ENCODE measurements around the gene ARL2BP. TPM values are rescaled to one million over a fixed set of nuclear protein-coding genes. Genes with fewer than 3 reads are reported as not detected.
"Not testable (repeated sequence)": the region's sequence is repeated elsewhere in the genome, so short reads cannot be mapped to it uniquely, and the experiment has no call there.

Gene ARL2BP
- total RNA-seq, 1 experiment from 2014 or later = 33.1 TPM

DNA sequence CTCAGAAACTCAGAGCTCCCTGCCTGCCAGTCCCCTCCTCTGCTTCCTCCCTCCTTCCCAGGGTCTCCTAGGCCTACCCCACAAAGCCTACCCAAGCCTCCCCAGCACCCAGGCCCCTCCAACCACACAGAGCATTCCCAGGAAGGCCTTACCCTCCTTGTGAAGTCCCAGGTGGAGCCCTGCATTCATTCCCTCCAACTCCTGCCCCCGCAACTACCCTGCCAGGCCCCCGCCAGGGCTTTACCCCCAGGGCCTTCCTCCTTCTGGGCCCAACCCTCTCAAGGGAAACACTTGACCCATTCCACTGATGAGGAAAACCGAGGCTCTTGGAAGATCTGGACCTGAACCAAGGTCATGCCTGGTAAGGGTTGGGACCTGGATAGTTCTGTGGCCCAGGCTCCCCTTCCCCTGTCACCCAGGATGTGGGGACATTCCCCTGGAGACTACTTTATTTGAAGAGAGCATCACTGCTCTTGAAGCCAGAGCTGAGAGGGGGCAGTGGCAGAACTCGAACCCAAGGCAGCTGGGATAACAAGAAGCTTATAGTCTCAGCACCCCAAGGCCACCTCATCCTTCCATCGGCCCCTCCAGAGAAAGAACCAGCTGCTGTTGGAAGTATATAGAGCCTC lies 26.9 kb downstream of the ARL2BP start:
- Histone ChIP-seq H3K9me3 (ENCODE audit: low read depth, low read length, poor library complexity, severe bottlenecking) (no peaks in the 10 kb centered on the region), H3K27ac (ENCODE audit: low read depth, low read length, poor library complexity, severe bottlenecking) (no peak overlapping the region), H3K27me3 (replicated peaks; ENCODE audit: insufficient read depth, low read depth, low read length, poor library complexity) (no peaks in the 10 kb centered on the region), H3K4me3 (ENCODE audit: low read depth, low read length, poor library complexity, severe bottlenecking) (no peak overlapping the region), H3K4me1 (ENCODE audit: insufficient read depth, low read length, poor library complexity, severe bottlenecking) (no peaks in the 10 kb centered on the region), H3K36me3 (ENCODE audit: insufficient read depth, low read length, poor library complexity, severe bottlenecking) (no peaks in the 10 kb centered on the region)
- BruUV-seq (replicated peaks) = no TSS peak
- ChIA-PET POLR2A (ENCODE audit: low non-redundant PET) (no interaction called here), CTCF (no interaction called here)
- TF ChIP-seq EZH2 (IDR thresholded peaks at IDR 0.05; ENCODE audit: borderline replicate concordance, low read depth, low read length, poor library complexity, severe bottlenecking) = no peak
- TF ChIP-seq, protein P1, sequence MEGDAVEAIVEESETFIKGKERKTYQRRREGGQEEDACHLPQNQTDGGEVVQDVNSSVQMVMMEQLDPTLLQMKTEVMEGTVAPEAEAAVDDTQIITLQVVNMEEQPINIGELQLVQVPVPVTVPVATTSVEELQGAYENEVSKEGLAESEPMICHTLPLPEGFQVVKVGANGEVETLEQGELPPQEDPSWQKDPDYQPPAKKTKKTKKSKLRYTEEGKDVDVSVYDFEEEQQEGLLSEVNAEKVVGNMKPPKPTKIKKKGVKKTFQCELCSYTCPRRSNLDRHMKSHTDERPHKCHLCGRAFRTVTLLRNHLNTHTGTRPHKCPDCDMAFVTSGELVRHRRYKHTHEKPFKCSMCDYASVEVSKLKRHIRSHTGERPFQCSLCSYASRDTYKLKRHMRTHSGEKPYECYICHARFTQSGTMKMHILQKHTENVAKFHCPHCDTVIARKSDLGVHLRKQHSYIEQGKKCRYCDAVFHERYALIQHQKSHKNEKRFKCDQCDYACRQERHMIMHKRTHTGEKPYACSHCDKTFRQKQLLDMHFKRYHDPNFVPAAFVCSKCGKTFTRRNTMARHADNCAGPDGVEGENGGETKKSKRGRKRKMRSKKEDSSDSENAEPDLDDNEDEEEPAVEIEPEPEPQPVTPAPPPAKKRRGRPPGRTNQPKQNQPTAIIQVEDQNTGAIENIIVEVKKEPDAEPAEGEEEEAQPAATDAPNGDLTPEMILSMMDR (conservative IDR thresholded peaks at IDR 0.05; ENCODE audit: low read depth, low read length) = no peak
- no peak for DNase-seq (ENCODE audit: low spot score)
- intact Hi-C loops (cut with micrococcal nuclease; ENCODE audit: unreplicated experiment) = no loop called here

DNA sequence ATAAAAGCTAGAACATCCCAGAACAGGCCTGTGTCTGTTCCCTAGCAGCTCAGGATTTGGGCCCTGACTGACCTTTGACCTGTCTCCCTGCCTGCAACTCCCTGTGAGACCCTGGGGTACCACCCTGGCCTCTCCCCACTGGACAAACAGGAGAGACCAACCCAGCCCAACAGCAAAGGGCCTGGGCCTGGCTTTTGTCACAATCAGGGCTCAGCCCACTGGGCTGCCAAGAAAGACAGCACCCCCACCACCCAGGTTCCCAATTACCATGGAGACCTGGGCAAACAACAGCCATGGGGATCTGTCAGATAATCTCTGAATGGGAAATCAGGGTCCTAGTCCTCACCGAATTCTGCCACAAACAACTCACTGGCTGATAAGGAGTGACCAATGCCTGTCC lies 28.3 kb downstream of the ARL2BP start:
- Histone ChIP-seq H3K4me3 (ENCODE audit: low read depth, low read length, poor library complexity, severe bottlenecking) (no peak overlapping the region), H3K27me3 (replicated peaks; ENCODE audit: insufficient read depth, low read depth, low read length, poor library complexity) (no peaks in the 10 kb centered on the region), H3K36me3 (ENCODE audit: insufficient read depth, low read length, poor library complexity, severe bottlenecking) (no peaks in the 10 kb centered on the region), H3K4me1 (ENCODE audit: insufficient read depth, low read length, poor library complexity, severe bottlenecking) (no peaks in the 10 kb centered on the region), H3K27ac (ENCODE audit: low read depth, low read length, poor library complexity, severe bottlenecking) (no peak overlapping the region), H3K9me3 (ENCODE audit: low read depth, low read length, poor library complexity, severe bottlenecking) (no peaks in the 10 kb centered on the region)
- no peak for DNase-seq (ENCODE audit: low spot score)
- TF ChIP-seq, protein P1 (conservative IDR thresholded peaks at IDR 0.05; ENCODE audit: low read depth, low read length) = no peak
- no peak for TF ChIP-seq EZH2 (IDR thresholded peaks at IDR 0.05; ENCODE audit: borderline replicate concordance, low read depth, low read length, poor library complexity, severe bottlenecking)
- intact Hi-C loops (cut with micrococcal nuclease; ENCODE audit: unreplicated experiment) = no loop called here
- POLR2A ChIA-PET (ENCODE audit: low non-redundant PET) = no interaction called here
- CTCF ChIA-PET = no interaction called here
- BruUV-seq (replicated peaks) = no TSS peak

DNA sequence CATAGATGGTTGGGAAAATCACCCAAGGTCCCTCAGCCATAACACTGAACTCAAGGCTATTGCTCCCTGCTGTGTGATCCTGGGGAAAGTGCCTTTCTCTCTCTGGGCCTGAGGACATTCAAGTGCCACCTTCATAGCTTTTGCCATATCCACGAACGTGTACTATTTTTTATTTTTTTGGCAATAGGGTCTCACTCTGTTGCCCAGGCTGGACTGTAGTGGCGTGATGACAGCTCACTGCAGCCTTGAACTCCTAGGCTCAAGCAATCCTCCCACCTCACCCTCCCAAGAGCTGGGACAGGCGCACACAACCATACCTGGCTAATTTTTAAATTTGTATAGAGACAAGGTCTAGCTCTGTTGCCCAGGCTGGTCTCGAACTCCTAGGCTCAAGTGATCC lies 28.8 kb downstream of the ARL2BP start:
- TF ChIP-seq, protein P1 (conservative IDR thresholded peaks at IDR 0.05; ENCODE audit: low read depth, low read length) = no peak
- no peak for TF ChIP-seq EZH2 (IDR thresholded peaks at IDR 0.05; ENCODE audit: borderline replicate concordance, low read depth, low read length, poor library complexity, severe bottlenecking)
- intact Hi-C loops (cut with micrococcal nuclease; ENCODE audit: unreplicated experiment) = no loop called here
- Histone ChIP-seq H3K4me1 (ENCODE audit: insufficient read depth, low read length, poor library complexity, severe bottlenecking) (no peaks in the 10 kb centered on the region), H3K27me3 (replicated peaks; ENCODE audit: insufficient read depth, low read depth, low read length, poor library complexity) (no peaks in the 10 kb centered on the region), H3K27ac (ENCODE audit: low read depth, low read length, poor library complexity, severe bottlenecking) (no peak overlapping the region), H3K4me3 (ENCODE audit: low read depth, low read length, poor library complexity, severe bottlenecking) (no peak overlapping the region), H3K36me3 (ENCODE audit: insufficient read depth, low read length, poor library complexity, severe bottlenecking) (no peaks in the 10 kb centered on the region), H3K9me3 (ENCODE audit: low read depth, low read length, poor library complexity, severe bottlenecking) (no peaks in the 10 kb centered on the region)
- POLR2A ChIA-PET (ENCODE audit: low non-redundant PET) = interaction anchor here (0.6 kb wide), 1 partner anchor 10 kb away, joined by 3 read pairs; no protein-coding TSS in a partner anchor
- no TSS peak for BruUV-seq (replicated peaks)
- CTCF ChIA-PET = no interaction called here
- DNase-seq (ENCODE audit: low spot score) = no peak

DNA sequence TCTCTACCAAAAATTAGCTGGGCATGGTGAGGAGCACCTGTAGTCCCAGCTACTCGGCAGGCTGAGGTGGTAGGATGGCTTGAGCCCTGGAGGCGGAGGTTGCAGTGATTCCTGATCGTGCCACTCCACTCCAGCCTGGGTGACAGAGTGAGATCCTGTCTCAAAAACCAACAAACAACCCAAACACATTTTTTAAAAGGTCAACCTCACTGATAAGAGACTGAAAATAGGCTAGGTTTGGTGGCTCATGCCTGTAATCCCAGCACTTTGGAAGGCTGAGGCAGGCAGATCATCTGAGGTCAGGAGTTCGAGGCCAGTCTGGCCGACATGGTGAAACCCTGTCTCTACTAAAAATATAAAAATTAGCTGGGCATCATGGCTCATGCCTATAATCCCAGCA lies 30.9 kb downstream of the ARL2BP start:
- CTCF ChIA-PET; H3K27me3 ChIP-seq (replicated peaks; ENCODE audit: insufficient read depth, low read depth, low read length, poor library complexity); BruUV-seq (replicated peaks); H3K27ac ChIP-seq (ENCODE audit: low read depth, low read length, poor library complexity, severe bottlenecking); H3K4me1 ChIP-seq (ENCODE audit: insufficient read depth, low read length, poor library complexity, severe bottlenecking); H3K36me3 ChIP-seq (ENCODE audit: insufficient read depth, low read length, poor library complexity, severe bottlenecking); POLR2A ChIA-PET (ENCODE audit: low non-redundant PET); H3K9me3 ChIP-seq (ENCODE audit: low read depth, low read length, poor library complexity, severe bottlenecking); H3K4me3 ChIP-seq (ENCODE audit: low read depth, low read length, poor library complexity, severe bottlenecking); DNase-seq (ENCODE audit: low spot score); intact Hi-C loops (cut with micrococcal nuclease; ENCODE audit: unreplicated experiment): not testable (repeated sequence)
